Hypothalamus (tissue), 51 donors: ENCODE measurements around the gene SMAGP.
A peak's percentile ranks its signal among the peaks of the same experiment; 100 is the strongest.
"Not testable (repeated sequence)": the region's sequence is repeated elsewhere in the genome, so short reads cannot be mapped to it uniquely, and the experiment has no call there.

Experiments used
- DNase-seq, 51 donors: peaks; one replicate each; lab custom pipeline; 2025; lab: John Stamatoyannopoulos, UW

SMAGP gene

GRCh38 chr12:51270067-51270950, at the start of gene SMAGP:
SMAGP (minus strand) TSS chr12:51270415; CDS start chr12:51269278, 1,137 bp downstream.
- DNase-seq, result peak in 10 of 51 donors; percentile 5 to 35 (median 23)

- no peak for DNase-seq
Observed at GRCh38 chr12:51318846-51319599, 48.8 kb upstream of the SMAGP start.

- DNase-seq, result not testable (repeated sequence)
Observed at GRCh38 chr12:51318057-51318806, 48.0 kb upstream of the SMAGP start.

- DNase-seq, result no peak
Observed at GRCh38 chr12:51311389-51311788, 41.2 kb upstream of the SMAGP start.

GRCh38 chr12:51307655-51308593, 37.7 kb upstream of the SMAGP start:
- no peak for DNase-seq

GRCh38 chr12:51306507-51306906, 36.3 kb upstream of the SMAGP start:
- no peak for DNase-seq

GRCh38 chr12:51300768-51301167, 30.6 kb upstream of the SMAGP start:
- not testable (repeated sequence) for DNase-seq

- no peak for DNase-seq
Observed at GRCh38 chr12:51295651-51296050, 25.4 kb upstream of the SMAGP start.

- not testable (repeated sequence) for DNase-seq
Observed at GRCh38 chr12:51294097-51294496, 23.9 kb upstream of the SMAGP start.

- no peak for DNase-seq
Observed at GRCh38 chr12:51293696-51294095, 23.5 kb upstream of the SMAGP start.

- peak in 14 of 51 donors; percentile 1 to 22 (median 4) for DNase-seq
Observed at GRCh38 chr12:51291603-51292513, 21.6 kb upstream of the SMAGP start.

GRCh38 chr12:51285843-51286242, 15.6 kb upstream of the SMAGP start:
- DNase-seq, result no peak

- DNase-seq, result no peak
Observed at GRCh38 chr12:51281202-51281924, 11.1 kb upstream of the SMAGP start.

- no peak for DNase-seq
Observed at GRCh38 chr12:51275088-51275487, 4.9 kb upstream of the SMAGP start.

- DNase-seq, result not testable (repeated sequence)
Observed at GRCh38 chr12:51272810-51273209, 2.6 kb upstream of the SMAGP start.

GRCh38 chr12:51270951-51271518, 820 bp upstream of the SMAGP start:
- no peak for DNase-seq
